Activated CD8-positive, alpha-beta memory T cell treated with anti-CD3 and anti-CD28 coated beads for 24 hours (primary cell): Measurements from ENCODE around the gene SYNM.

Experiments
- DNase-seq: peaks from one replicate; pipeline ENCODE4 v3.0.0-alpha.2; 2020

Gene SYNM

GRCh38 chr15:99172171-99172570 lies 67.3 kb downstream of the SYNM start:
- no peak for DNase-seq

GRCh38 chr15:99172989-99173388 lies 68.1 kb downstream of the SYNM start:
- DNase-seq = no peak

- no peak for DNase-seq
These were observed 69.9 kb downstream of the SYNM start for GRCh38 chr15:99174567-99175395.

GRCh38 chr15:99176757-99177156 lies 71.9 kb downstream of the SYNM start:
- DNase-seq = no peak

GRCh38 chr15:99177679-99178078 lies 72.8 kb downstream of the SYNM start:
- DNase-seq = no peak

- DNase-seq = no peak
These were observed 75.4 kb downstream of the SYNM start for GRCh38 chr15:99180086-99180963.

GRCh38 chr15:99180964-99181306 lies 76.1 kb downstream of the SYNM start:
- no peak for DNase-seq

GRCh38 chr15:99181545-99181971 lies 76.7 kb downstream of the SYNM start:
- no peak for DNase-seq

GRCh38 chr15:99182791-99183190 lies 77.9 kb downstream of the SYNM start:
- DNase-seq = no peak
